ENCODE results near the gene TTLL6.

The TTLL6 gene

GRCh38 chr17:48740537-48740936, 76.5 kb downstream of the TTLL6 start:
- H3K4me3 ChIP-seq (ENCODE audit: control insufficient read depth, low read depth, low read length) = no peak overlapping the region
- no peak for DNase-seq (ENCODE audit: low read depth)
- TF ChIP-seq, protein P1, sequence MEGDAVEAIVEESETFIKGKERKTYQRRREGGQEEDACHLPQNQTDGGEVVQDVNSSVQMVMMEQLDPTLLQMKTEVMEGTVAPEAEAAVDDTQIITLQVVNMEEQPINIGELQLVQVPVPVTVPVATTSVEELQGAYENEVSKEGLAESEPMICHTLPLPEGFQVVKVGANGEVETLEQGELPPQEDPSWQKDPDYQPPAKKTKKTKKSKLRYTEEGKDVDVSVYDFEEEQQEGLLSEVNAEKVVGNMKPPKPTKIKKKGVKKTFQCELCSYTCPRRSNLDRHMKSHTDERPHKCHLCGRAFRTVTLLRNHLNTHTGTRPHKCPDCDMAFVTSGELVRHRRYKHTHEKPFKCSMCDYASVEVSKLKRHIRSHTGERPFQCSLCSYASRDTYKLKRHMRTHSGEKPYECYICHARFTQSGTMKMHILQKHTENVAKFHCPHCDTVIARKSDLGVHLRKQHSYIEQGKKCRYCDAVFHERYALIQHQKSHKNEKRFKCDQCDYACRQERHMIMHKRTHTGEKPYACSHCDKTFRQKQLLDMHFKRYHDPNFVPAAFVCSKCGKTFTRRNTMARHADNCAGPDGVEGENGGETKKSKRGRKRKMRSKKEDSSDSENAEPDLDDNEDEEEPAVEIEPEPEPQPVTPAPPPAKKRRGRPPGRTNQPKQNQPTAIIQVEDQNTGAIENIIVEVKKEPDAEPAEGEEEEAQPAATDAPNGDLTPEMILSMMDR (IDR thresholded peaks at IDR 0.05; ENCODE audit: control insufficient read depth, insufficient read depth, low read depth, low read length, missing control alignments) = no peak

DNA sequence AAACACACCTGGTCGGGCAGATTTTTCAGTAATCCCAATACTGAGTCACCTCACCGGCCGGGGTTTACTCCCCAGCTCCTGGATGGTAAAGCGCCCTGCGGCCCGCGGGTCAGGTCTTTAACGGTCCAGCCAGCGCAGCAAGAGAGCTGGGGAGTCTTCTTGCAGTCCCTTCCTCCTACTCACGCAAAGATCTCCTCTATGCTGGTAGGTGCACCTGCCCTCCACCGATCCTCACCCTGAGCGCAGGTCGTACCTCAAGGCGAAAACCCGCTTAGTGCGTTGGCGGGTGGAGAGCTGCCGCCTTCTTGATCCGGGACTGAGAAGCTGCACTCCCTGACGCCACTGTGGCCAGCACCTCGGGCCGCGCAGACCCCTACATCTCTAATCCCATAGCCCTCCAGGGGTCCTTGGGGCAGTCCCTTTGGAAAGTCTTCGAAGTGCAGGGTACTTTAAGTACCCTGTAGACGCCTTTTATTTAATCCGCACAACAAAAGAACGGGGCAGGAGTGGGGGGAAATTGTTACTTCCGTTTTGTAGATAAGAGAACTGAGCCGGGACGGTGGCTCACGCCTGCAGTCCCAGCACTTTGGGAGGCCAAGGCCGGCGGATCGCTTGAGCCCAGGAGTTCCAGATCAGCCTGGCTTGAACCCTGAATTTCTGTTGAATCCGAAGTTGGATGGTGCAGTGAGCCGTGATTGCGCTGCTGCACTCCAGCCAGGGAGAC, 78.1 kb downstream of the TTLL6 start:
- TF ChIP-seq, protein P1 (IDR thresholded peaks at IDR 0.05; ENCODE audit: control insufficient read depth, insufficient read depth, low read depth, low read length, missing control alignments) = no peak
- no peak for DNase-seq (ENCODE audit: low read depth)
- no peak overlapping the region for H3K4me3 ChIP-seq (ENCODE audit: control insufficient read depth, low read depth, low read length)

DNA sequence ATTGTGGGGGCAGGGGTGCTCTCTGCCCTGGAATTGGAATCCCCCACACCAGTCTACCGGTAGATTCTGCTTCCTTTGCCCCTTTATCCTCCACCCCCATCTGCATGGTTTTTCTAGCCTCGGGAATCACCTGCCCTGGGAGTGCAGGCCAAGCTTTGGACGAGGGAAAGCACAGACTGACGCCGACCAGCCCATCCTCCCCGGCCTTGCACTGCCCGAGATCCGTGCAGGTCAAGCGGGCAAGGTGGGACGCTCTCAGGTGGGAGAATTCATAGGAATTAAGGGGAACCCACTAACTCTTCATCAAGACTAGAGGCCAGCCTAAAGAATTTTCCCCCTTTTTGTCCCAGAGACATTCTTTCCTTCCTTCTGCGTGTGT, 78.6 kb downstream of the TTLL6 start:
- DNase-seq (ENCODE audit: low read depth) = no peak
- no peak overlapping the region for H3K4me3 ChIP-seq (ENCODE audit: control insufficient read depth, low read depth, low read length)
- TF ChIP-seq, protein P1 (IDR thresholded peaks at IDR 0.05; ENCODE audit: control insufficient read depth, insufficient read depth, low read depth, low read length, missing control alignments) = no peak

DNA sequence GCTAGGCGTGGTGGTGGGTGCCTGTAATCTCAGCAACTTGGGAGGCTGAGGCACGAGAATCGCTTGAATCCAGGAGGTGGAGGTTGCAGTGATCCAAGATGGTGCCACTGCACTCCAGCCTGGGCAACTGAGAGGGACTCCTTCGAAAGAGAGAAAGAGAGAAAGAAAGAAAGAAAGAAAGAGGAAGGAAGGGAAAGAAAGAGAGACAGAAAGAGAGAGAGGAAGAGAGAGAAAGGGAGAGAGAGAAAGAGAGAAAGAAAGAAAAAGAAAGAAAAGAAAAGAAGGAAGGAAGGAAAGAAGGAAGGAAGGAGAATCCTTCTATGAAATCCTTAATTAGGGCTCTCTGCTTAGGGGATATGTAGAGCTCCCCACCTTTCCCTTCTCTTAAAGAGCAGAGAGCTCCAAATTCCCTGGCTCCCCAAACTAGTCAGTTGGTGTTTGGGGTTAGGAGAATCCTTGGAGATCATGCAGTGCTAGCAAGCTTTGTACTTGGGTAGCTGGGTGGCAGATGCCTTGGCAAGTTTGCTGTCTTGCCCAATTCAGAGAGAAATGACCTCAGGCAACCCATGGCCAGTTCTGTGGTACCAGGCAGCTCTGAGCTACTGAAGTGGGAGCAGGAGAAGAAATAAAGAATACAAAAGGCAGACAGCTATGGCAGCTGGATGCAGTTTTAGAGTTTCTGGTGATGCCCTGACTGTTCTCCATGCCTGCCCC, 79.5 kb downstream of the TTLL6 start:
- no peak overlapping the region for H3K4me3 ChIP-seq (ENCODE audit: control insufficient read depth, low read depth, low read length)
- TF ChIP-seq, protein P1 (IDR thresholded peaks at IDR 0.05; ENCODE audit: control insufficient read depth, insufficient read depth, low read depth, low read length, missing control alignments) = no peak
- DNase-seq (ENCODE audit: low read depth) = no peak

DNA sequence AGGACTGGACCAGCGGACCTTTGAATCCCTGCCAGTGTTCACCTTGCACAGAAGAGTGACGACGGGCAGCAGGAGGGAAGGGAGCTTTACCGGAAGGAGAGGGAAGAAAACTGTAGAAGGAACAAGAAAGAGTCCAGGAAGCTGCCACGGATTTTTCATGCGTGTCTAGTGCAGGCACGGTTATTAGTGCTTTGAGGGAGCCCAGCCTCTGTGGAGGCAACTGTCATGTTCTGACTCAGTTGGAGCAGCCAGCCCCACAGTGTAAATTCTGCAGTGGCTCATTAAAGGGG, 82.0 kb downstream of the TTLL6 start:
- DNase-seq (ENCODE audit: low read depth) = no peak
- no peak overlapping the region for H3K4me3 ChIP-seq (ENCODE audit: control insufficient read depth, low read depth, low read length)
- TF ChIP-seq, protein P1 (IDR thresholded peaks at IDR 0.05; ENCODE audit: control insufficient read depth, insufficient read depth, low read depth, low read length, missing control alignments) = no peak

DNA sequence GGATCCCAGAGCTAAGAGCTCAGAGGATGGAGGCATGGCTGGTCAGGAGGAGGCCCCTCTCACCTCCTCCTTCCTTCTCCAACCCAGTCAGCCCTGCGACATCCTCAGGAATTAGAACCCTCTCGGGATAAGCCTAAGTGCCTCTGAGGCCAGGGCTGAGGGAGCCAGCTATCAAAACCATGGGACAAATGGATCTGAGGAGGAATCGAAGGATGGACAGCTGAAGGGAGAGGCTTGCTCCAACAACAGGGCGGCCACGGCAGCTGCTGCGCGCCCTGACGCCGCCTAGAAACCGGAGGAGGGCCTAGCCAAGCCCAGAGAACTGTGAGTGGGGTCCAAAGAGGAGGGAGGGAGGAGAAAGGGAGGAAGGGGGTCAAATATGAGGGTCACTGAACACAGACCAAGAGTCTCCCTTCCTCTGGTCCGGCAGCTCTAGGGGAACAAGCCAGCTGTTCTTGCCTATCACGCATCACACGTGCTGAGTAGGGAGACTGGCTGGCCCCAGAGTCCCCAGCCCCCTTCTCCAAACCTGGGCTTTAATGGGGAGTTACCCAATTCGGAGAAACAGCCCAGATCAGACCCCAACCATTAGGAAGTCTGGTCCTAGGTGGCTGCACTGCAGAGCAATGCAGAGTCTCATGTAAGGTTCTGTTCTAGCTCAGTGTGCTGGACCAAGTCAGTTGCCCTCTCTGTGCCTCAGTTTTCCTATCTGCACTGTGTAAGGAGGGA, 82.5 kb downstream of the TTLL6 start:
- no peak for DNase-seq (ENCODE audit: low read depth)
- TF ChIP-seq, protein P1 (IDR thresholded peaks at IDR 0.05; ENCODE audit: control insufficient read depth, insufficient read depth, low read depth, low read length, missing control alignments) = no peak
- H3K4me3 ChIP-seq (ENCODE audit: control insufficient read depth, low read depth, low read length) = no peak overlapping the region
